AG09319 (cell line): ENCODE measurements around the gene RAB3D.
"Not testable (repeated sequence)": the region's sequence is repeated elsewhere in the genome, so short reads cannot be mapped to it uniquely, and the experiment has no call there.

Experiments used
- DNase-seq: peaks from one replicate; pipeline ENCODE4 v3.0.0-alpha.2; 2010; ENCODE audit warnings: low read depth; ENCODE audit errors: extremely low read depth
- CTCF ChIP-seq: IDR thresholded peaks from 2 replicates; pipeline ENCODE4 v1.5.1; 2011; ENCODE audit warnings: low read depth, mild to moderate bottlenecking, inconsistent platforms, low read length, moderate library complexity

RAB3D gene

GRCh38 chr19:11338569-11339253, 746 bp downstream of the RAB3D start:
- DNase-seq = no peak
- no peak for TF ChIP-seq CTCF

DNA sequence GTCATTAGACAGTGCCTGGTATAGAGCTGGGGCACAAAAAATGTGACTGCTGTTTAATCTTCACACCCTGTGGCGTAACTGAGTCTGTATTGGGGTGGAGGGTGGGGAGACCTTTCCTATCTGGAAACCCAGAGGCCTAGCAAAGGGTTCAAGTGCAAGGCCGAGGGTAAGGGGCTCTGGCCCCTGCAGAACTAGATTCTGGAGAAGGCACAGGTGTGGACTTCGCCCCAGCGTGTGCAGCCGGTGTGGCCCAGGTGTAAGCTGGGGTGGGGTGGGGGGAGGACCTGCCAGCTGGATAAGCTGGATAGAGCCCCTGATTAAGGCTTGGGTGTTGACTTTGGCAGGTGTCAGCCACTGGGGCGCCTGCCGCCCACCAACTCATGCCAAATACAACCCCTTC, 1.3 kb downstream of the RAB3D start:
- DNase-seq = no peak
- no peak for TF ChIP-seq CTCF

DNA sequence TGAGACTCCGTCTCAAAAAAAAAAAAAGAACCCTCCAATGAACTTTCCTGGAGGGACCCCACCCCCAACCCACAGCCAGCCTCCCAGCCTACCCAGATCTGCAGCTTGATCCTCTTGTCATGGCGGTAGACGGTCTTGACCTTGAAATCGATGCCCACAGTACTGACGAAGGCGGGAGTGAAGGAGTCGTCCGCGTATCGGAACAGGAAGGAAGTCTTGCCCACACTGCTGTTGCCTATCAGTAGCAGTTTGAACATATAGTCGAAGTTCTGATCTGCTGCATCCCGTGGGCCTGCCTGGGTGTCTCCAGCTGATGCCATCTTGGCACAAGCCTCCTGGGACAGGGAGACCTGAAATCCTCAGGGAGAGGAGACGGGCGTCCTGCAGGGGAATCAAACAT, 2.4 kb downstream of the RAB3D start:
- DNase-seq = no peak
- TF ChIP-seq CTCF = no peak

- DNase-seq = no peak
These were observed 3.9 kb downstream of the RAB3D start for GRCh38 chr19:11335449-11336146.

GRCh38 chr19:11333838-11334237, 5.6 kb downstream of the RAB3D start:
- not testable (repeated sequence) for DNase-seq

More at GRCh38 chr19:11335449-11336146, 3.9 kb downstream of the RAB3D start:
- no peak for TF ChIP-seq CTCF

DNA sequence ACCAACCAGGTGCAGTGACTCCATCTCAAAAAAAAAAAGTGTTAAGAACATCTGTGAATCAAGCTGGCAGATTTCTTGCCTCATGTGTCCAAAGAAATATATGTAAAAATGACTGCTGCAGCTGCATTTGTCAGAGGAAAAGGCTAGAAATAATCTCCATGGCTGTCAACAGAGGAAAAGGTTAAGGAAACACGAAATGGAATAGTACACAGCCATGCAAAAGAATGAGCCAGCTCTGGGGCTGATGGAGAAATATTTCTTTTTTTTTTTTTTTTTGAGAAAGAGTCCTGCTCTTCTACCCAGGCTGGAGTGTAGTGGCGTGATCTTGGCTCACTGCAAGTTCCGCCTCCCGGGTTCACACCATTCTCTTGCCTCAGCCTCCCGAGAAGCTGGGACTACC, 6.6 kb downstream of the RAB3D start:
- no peak for DNase-seq
- TF ChIP-seq CTCF = no peak

GRCh38 chr19:11331502-11331901, 8.0 kb downstream of the RAB3D start:
- no peak for TF ChIP-seq CTCF
- no peak for DNase-seq
